ENCODE data around the gene C10orf88.

The C10orf88 gene

DNA sequence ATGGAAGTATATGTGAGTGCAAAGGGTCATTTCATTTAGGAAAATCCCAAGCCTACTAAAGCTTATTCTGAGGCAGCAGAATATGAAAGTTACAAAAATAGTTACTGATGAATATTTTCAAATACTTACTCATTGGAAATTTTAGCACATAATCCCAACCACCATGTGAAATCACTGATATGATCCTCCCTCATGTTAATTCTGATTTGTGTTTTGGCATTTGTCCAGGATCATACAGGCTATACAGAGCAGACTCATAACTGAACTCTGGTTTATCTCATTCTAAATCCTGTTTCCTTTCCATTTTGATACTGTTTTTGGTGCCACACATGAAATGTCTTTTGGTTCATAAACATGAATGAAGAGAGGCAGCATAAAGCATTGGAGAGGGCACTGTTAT lies 71.3 kb downstream of the C10orf88 start:
- in situ Hi-C loops (cut with HindIII; ENCODE audit: low pct_ligation_motif_present, low pct_unique_long_range_greater_than_20kb, low sequenced_read_pairs), result no loop called here
- no peak for DNase-seq
